Measurements from ENCODE around the gene MED8. TPM values are rescaled to one million over a fixed set of nuclear protein-coding genes. Genes with fewer than 3 reads are reported as not detected.

Gene MED8
- total and polyA plus RNA-seq, 2 of the 4 experiments (the other 2 are of a cell fraction), result 61.1 to 120 TPM

DNA sequence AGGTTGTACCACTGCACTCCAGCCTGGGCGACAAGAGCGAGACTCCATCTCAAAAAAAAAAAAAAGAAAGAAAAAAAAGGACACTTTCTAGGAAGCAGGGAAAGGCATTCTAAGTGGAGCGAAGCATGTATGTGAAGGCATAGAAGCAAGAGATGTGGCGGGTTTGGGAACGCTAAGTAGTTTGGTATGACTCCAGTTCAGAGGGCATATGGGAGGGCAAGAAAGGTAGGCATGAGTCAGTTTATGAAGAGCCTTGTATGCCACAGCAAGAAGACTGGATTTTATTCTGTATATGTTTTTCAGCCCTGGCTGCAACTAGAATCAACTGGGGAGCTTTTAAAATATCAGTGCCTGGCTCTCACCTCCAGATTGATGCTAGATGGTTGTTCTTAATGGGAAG is 17.4 kb downstream of the MED8 start (continued):
- TF ChIP-seq, protein P1, sequence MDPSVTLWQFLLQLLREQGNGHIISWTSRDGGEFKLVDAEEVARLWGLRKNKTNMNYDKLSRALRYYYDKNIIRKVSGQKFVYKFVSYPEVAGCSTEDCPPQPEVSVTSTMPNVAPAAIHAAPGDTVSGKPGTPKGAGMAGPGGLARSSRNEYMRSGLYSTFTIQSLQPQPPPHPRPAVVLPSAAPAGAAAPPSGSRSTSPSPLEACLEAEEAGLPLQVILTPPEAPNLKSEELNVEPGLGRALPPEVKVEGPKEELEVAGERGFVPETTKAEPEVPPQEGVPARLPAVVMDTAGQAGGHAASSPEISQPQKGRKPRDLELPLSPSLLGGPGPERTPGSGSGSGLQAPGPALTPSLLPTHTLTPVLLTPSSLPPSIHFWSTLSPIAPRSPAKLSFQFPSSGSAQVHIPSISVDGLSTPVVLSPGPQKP (IDR thresholded peaks at IDR 0.05; ENCODE audit: borderline replicate concordance, low read depth, low read length), result no peak
- TF ChIP-seq SMC3 (IDR thresholded peaks at IDR 0.05; ENCODE audit: low read depth, low read length), result no peak
- TF ChIP-seq POLR2A (IDR thresholded peaks at IDR 0.05; ENCODE audit: low read depth, low read length), result no peak
- TF ChIP-seq RCOR1 (IDR thresholded peaks at IDR 0.05; ENCODE audit: insufficient replicate concordance, low read length), result no peak
- no peak for TF ChIP-seq NFE2L2 (IDR thresholded peaks at IDR 0.05; ENCODE audit: low read depth, low read length)
- no peak for TF ChIP-seq FOS (IDR thresholded peaks at IDR 0.05; ENCODE audit: low read depth, low read length)
- TF ChIP-seq RFX5 (IDR thresholded peaks at IDR 0.05; ENCODE audit: low read depth, low read length), result no peak

DNA sequence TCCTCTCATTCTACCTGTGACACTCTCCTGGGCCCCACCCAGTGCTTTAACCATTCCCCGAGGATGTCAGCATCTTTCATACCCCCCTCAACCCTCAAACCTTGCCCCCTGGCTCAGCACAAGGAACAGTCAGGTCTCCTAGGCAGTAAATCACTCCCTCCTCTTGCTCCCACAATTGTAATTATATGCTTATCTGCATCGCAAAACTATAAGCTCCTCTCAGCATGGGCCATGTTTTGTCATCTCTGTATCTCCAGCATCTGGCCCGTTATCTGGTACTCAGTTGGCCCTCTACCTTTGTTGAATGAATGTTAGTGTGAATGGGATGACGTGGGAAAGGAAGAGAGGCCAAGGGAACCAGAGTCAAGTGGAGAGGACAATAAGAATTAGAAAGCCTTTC is 19.0 kb downstream of the MED8 start:
- H3K27me3 ChIP-seq (ENCODE audit: control insufficient read depth, insufficient read depth, low read length), result no peaks in the 10 kb centered on the region
- dilution Hi-C loops (cut with HindIII; ENCODE audit: low sequenced_read_pairs, unreplicated experiment), result no loop called here
- in situ Hi-C loops (cut with MboI; ENCODE audit: low sequenced_read_pairs), result no loop called here
- H3K4ac ChIP-seq (ENCODE audit: low read depth, low read length), result no peak overlapping the region
- ChIA-PET CTCF (no interaction called here), POLR2A (ENCODE audit: unreplicated experiment) (no interaction called here)
- DNase-seq (no peak), ATAC-seq (ENCODE audit: low read depth) (no peak)
- no peak overlapping the region for H2BK120ac ChIP-seq (ENCODE audit: low read depth, low read length)
- no peak overlapping the region for H2AK9ac ChIP-seq (replicated peaks; ENCODE audit: low read depth, low read length, poor library complexity)
- TF ChIP-seq POLR2A (IDR thresholded peaks at IDR 0.05; ENCODE audit: low read depth, low read length), result no peak
- no peak for TF ChIP-seq MAFK (IDR thresholded peaks at IDR 0.05; ENCODE audit: low read depth, low read length)
- no peak overlapping the region for H4K5ac ChIP-seq (ENCODE audit: low read depth, low read length)
- 80% methylated on average over 1 of the region's 4 CpGs; no CpG with 5 or more reads in 1 of the 2 experiments for whole genome bisulfite sequencing, 2 experiments (ENCODE audit: extremely low coverage in 2 of 2, insufficient read length in 1 of 2)
- H4K91ac ChIP-seq (ENCODE audit: insufficient read depth, low read depth, low read length), result no peak overlapping the region
- H3K9ac ChIP-seq (ENCODE audit: low read depth, low read length), result no peak overlapping the region
- H3K56ac ChIP-seq (ENCODE audit: extremely low read depth, insufficient read depth, low read length), result no peak overlapping the region
- H2BK15ac ChIP-seq (ENCODE audit: low read depth, low read length), result no peak overlapping the region
- H3K79me1 ChIP-seq (ENCODE audit: low read depth in 1 of 2, low read length in 2 of 2), result peaks cover 30 to 73% of the 10 kb centered on the region in 2 experiments
- H3K14ac ChIP-seq (replicated peaks; ENCODE audit: low read depth, low read length), result no peak overlapping the region
- no peak overlapping the region for H3K23ac ChIP-seq (ENCODE audit: low read depth, low read length)
- peaks cover 23% of the 10 kb centered on the region for H3K4me1 ChIP-seq (ENCODE audit: control insufficient read depth, insufficient read depth, low read length)
- H3K36me3 ChIP-seq (ENCODE audit: control insufficient read depth, insufficient read depth, low read length), result peaks cover 8% of the 10 kb centered on the region; the same call in 1 of the 2 replicates
- peaks cover 14% of the 10 kb centered on the region for H3K9me1 ChIP-seq (ENCODE audit: insufficient read depth, low read length)
- peak overlapping the region; percentile 0; the same call in 1 of the 2 replicates for H2AK5ac ChIP-seq (ENCODE audit: low read depth, low read length)
- H2BK5ac ChIP-seq (ENCODE audit: low read depth, low read length, poor library complexity, severe bottlenecking), result no peak overlapping the region
- H4K20me1 ChIP-seq (ENCODE audit: insufficient read depth, low read length), result peaks cover 13% of the 10 kb centered on the region
- H3K9me3 ChIP-seq (ENCODE audit: control insufficient read depth, insufficient read depth, low read length), result no peaks in the 10 kb centered on the region
- H3K18ac ChIP-seq (ENCODE audit: low read depth, low read length), result no peak overlapping the region
- intact Hi-C loops (cut with micrococcal nuclease), result no loop called here
- H3K4me2 ChIP-seq (ENCODE audit: low read depth, low read length), result no peak overlapping the region
- H3K27ac ChIP-seq (ENCODE audit: insufficient read depth, low read length), result no peak overlapping the region
- no peak overlapping the region for H2AFZ ChIP-seq (replicated peaks; ENCODE audit: low read length, poor library complexity)
- H3K4me3 ChIP-seq (ENCODE audit: insufficient read depth, low read depth, low read length), result no peak overlapping the region
- no peak overlapping the region for H4K8ac ChIP-seq (ENCODE audit: low read depth in 2 of 2, low read length in 2 of 2)
- BruUV-seq (replicated peaks), result no TSS peak
- H2BK20ac ChIP-seq (ENCODE audit: low read depth, low read length), result no peak overlapping the region

Data from IMR-90 (cell line).